DOHH2 (cell line): ENCODE measurements around the gene ACSF3.
A peak's percentile ranks its signal among the peaks of the same experiment; 100 is the strongest.
"Not testable (repeated sequence)": the region's sequence is repeated elsewhere in the genome, so short reads cannot be mapped to it uniquely, and the experiment has no call there.

Source experiments
- H3F3A ChIP-seq: fragments of 200-600 bp; sonication (generic), shearing (Covaris generic); 2 replicates; pipeline ENCODE4 v1.6.0; 2016; ENCODE audit warnings: antibody characterized with exemption, mild to moderate bottlenecking; ENCODE audit not compliant: control insufficient read depth, insufficient read depth
- H3K27ac ChIP-seq: fragments of 200-600 bp; sonication (generic); 2 replicates; pipeline ENCODE4 v1.5.1; 2014; ENCODE audit warnings: low read depth, mild to moderate bottlenecking, low read length, moderate library complexity
- H3K27me3 ChIP-seq: fragments of 200-600 bp; sonication (generic); 2 replicates; pipeline ENCODE4 v1.6.1; 2014; ENCODE audit warnings: mild to moderate bottlenecking, low read length, mixed read lengths; ENCODE audit not compliant: control insufficient read depth
- H3K36me3 ChIP-seq: fragments of 200-600 bp; sonication (generic); 2 replicates; pipeline ENCODE4 v1.6.1; 2014; ENCODE audit warnings: mild to moderate bottlenecking, low read length, moderate library complexity, mixed read lengths; ENCODE audit not compliant: control insufficient read depth
- H3K4me1 ChIP-seq: fragments of 200-600 bp; sonication (generic); 2 replicates; pipeline ENCODE4 v1.6.1; 2014; ENCODE audit warnings: mild to moderate bottlenecking, low read length, mixed read lengths; ENCODE audit not compliant: control insufficient read depth
- H3K4me2 ChIP-seq: fragments of 200-600 bp; sonication (generic); 2 replicates; pipeline ENCODE4 v1.6.0; 2014; ENCODE audit warnings: mild to moderate bottlenecking, low read length, moderate library complexity
- H3K4me3 ChIP-seq: fragments of 200-600 bp; sonication (generic); 2 replicates; pipeline ENCODE4 v1.5.1; 2014; ENCODE audit warnings: mild to moderate bottlenecking, low read length, mixed read lengths
- H3K79me2 ChIP-seq: fragments of 200-600 bp; sonication (generic); 2 replicates; pipeline ENCODE4 v1.6.1; 2014; ENCODE audit warnings: mild to moderate bottlenecking, low read length, mixed read lengths; ENCODE audit not compliant: control insufficient read depth
- H3K9me2 ChIP-seq: fragments of 200-600 bp; sonication (generic); replicated peaks from 2 replicates; pipeline ENCODE4 v1.6.1; 2014; ENCODE audit warnings: mild to moderate bottlenecking, low read length, mixed read lengths; ENCODE audit not compliant: control insufficient read depth
- H3K9me3 ChIP-seq: fragments of 200-600 bp; sonication (generic); 2 replicates; pipeline ENCODE4 v1.6.1; 2014; ENCODE audit warnings: antibody characterized with exemption, low read length, mixed read lengths; ENCODE audit not compliant: control insufficient read depth, insufficient read depth
- H4K20me1 ChIP-seq: fragments of 200-600 bp; sonication (generic); 2 replicates; pipeline ENCODE4 v1.6.0; 2014; ENCODE audit warnings: low read depth, mild to moderate bottlenecking, antibody characterized with exemption, low read length, moderate library complexity; ENCODE audit not compliant: control insufficient read depth, insufficient read depth
- EZH2phosphoT487 ChIP-seq: fragments of 200-600 bp; sonication (generic); IDR thresholded peaks from 2 replicates; pipeline ENCODE4 v1.6.1; 2017; ENCODE audit warnings: borderline replicate concordance, mild to moderate bottlenecking, antibody characterized with exemption, low read length, moderate library complexity, mixed read lengths
- TF ChIP-seq, protein P1 (sequence below): fragments of 200-600 bp; sonication (generic); IDR thresholded peaks from one replicate; pipeline ENCODE4 v1.5.1; 2014; ENCODE audit warnings: antibody characterized with exemption, mild to moderate bottlenecking, low read depth, low read length; ENCODE audit not compliant: poor library complexity, severe bottlenecking

Gene ACSF3

DNA sequence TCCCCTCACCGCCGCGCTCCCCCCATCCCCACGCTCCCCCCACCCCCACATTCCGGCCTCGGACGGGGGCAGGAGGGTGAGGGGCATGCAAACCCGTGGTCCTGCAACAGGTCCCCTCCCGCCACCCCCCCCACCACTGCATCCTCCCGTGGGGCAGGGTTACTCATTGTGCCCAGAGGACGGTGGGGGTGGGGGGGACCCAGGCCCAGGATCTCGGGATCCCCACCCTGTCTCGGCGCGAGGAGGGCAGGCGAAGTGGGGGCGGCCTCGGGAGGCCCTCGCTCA, 98.2 kb downstream of the ACSF3 start:
- Histone ChIP-seq H3K27me3 (no peaks in the 10 kb centered on the region), H3K79me2 (no peaks in the 10 kb centered on the region), H3K36me3 (no peaks in the 10 kb centered on the region), H3K4me1 (peaks cover 4% of the 10 kb centered on the region; the same call in 1 of the 2 replicates), H3K9me3 (no peaks in the 10 kb centered on the region), H3K9me2 (no peaks in the 10 kb centered on the region), H3K4me2 (peak overlapping the region; percentile 82), H3K4me3 (peak overlapping the region; percentile 68), H4K20me1 (no peaks in the 10 kb centered on the region), H3K27ac (no peak overlapping the region), H3F3A (peaks cover 15% of the 10 kb centered on the region)
- TF ChIP-seq, protein P1, sequence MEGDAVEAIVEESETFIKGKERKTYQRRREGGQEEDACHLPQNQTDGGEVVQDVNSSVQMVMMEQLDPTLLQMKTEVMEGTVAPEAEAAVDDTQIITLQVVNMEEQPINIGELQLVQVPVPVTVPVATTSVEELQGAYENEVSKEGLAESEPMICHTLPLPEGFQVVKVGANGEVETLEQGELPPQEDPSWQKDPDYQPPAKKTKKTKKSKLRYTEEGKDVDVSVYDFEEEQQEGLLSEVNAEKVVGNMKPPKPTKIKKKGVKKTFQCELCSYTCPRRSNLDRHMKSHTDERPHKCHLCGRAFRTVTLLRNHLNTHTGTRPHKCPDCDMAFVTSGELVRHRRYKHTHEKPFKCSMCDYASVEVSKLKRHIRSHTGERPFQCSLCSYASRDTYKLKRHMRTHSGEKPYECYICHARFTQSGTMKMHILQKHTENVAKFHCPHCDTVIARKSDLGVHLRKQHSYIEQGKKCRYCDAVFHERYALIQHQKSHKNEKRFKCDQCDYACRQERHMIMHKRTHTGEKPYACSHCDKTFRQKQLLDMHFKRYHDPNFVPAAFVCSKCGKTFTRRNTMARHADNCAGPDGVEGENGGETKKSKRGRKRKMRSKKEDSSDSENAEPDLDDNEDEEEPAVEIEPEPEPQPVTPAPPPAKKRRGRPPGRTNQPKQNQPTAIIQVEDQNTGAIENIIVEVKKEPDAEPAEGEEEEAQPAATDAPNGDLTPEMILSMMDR: no peak
- TF ChIP-seq EZH2phosphoT487: no peak

DNA sequence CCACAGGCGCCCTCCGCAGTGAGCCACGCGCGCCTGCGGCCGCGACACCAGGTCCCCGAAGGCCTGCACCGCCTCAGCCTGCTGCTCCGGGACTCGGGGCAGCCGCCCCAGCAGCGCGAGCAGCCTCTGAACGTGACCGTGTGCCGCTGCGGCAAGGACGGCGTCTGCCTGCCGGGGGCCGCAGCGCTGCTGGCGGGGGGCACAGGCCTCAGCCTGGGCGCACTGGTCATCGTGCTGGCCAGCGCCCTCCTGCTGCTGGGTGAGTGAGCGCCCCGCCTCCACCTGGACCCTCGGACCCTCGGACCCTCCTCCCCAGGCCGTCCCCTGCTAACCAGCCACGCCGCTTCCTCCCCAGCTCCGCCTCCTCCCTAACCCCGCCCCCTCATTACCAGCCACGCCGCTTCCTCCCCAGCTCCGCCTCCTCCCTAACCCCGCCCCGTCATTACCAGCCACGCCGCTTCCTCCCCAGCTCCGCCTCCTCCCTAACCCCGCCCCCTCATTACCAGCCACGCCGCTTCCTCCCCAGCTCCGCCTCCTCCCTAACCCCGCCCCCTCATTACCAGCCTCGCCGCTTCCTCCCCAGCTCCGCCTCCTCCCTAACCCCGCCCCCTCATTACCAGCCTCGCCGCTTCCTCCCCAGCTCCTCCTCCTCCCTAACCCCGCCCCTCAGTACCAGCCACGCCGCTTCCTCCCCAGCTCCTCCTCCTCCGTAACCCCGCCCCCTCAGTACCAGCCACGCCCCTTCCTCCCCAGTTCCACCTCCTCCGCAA, 98.7 kb downstream of the ACSF3 start:
- not testable (repeated sequence) for H3K9me2 ChIP-seq, H3K4me1 ChIP-seq, H3K36me3 ChIP-seq, H3F3A ChIP-seq, H3K79me2 ChIP-seq, H3K27ac ChIP-seq, H3K27me3 ChIP-seq, H4K20me1 ChIP-seq, H3K9me3 ChIP-seq
- Histone ChIP-seq H3K4me3 (peak overlapping the region; percentile 68), H3K4me2 (peak overlapping the region; percentile 82)

DNA sequence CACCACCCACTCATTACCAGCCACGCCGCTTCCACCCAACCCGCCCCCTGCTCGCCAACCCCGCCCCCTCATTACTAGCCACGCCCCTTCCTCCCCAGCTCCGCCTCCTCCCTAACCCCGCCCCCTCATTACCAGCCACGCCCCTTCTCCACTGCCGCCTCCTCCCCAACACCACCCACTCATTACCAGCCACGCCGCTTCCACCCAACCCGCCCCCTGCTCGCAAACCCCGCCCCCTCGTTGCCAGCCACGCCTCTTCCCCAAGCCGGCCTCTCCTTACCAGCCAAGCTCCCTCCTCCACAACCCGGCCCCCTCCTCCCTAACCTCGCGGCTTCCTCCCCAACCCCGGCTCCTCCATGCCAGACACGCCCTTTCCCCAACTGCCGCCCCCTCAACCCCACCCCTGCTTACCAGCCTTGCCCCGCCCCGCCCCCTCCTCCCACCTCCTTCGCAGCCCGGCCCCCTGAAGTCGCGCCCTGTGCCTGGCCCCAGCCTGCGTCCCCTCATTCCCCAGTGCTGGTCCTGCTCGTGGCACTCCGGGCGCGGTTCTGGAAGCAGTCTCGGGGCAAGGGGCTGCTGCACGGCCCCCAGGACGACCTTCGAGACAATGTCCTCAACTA, 99.4 kb downstream of the ACSF3 start:
- TF ChIP-seq EZH2phosphoT487: no peak
- TF ChIP-seq, protein P1: no peak
- Histone ChIP-seq H3F3A (peaks cover 9% of the 10 kb centered on the region), H4K20me1 (no peaks in the 10 kb centered on the region), H3K4me2 (no peak overlapping the region), H3K27me3 (no peaks in the 10 kb centered on the region), H3K27ac (no peak overlapping the region), H3K36me3 (no peaks in the 10 kb centered on the region), H3K4me1 (peaks cover 4% of the 10 kb centered on the region; the same call in 1 of the 2 replicates), H3K9me3 (no peaks in the 10 kb centered on the region), H3K9me2 (no peaks in the 10 kb centered on the region), H3K4me3 (no peak overlapping the region), H3K79me2 (no peaks in the 10 kb centered on the region)

DNA sequence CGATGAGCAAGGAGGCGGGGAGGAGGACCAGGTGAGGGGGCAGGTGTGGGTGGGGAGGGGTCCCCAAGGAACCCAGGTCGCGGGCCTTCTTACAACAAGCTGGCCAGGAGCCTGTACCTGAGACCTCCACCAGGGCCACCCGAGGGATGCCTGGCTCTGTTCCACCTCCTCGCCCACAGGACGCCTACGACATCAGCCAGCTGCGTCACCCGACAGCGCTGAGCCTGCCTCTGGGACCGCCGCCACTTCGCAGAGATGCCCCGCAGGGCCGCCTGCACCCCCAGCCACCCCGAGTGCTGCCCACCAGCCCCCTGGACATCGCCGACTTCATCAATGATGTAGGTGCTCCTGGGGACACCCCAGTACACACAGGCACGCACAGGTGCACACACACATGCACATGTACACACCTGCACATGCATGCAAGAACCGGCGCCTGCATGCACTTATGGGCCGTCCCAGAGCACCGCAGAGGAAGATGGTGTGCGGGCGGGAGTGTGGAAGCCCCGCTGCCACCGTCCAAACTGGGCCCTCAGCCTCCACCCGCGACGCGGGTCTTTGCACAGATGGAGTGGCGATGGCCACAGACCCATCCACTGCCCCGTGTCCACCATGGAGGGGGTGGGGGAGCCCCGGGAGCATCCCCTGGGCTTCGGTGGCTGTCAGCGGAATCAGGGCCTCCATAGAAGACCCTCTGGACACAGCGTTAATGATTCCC, 100.1 kb downstream of the ACSF3 start:
- H3K4me2 ChIP-seq: no peak overlapping the region

More for the DNA sequence above, 100.1 kb downstream of the ACSF3 start:
- H3K9me2 ChIP-seq: no peaks in the 10 kb centered on the region
- H3F3A ChIP-seq: peaks cover 9% of the 10 kb centered on the region
- H3K27me3 ChIP-seq: no peaks in the 10 kb centered on the region
- no peak overlapping the region for H3K4me3 ChIP-seq
- no peak for TF ChIP-seq EZH2phosphoT487
- TF ChIP-seq, protein P1: no peak
- H3K9me3 ChIP-seq: no peaks in the 10 kb centered on the region
- H3K36me3 ChIP-seq: no peaks in the 10 kb centered on the region
- H3K4me1 ChIP-seq: peaks cover 4% of the 10 kb centered on the region; the same call in 1 of the 2 replicates
- no peak overlapping the region for H3K27ac ChIP-seq
- no peaks in the 10 kb centered on the region for H4K20me1 ChIP-seq
- no peaks in the 10 kb centered on the region for H3K79me2 ChIP-seq
